Neural progenitor cell (in vitro differentiated cells): Measurements from ENCODE around the gene HAPSTR1. TPM values are rescaled to one million over a fixed set of nuclear protein-coding genes. Genes with fewer than 3 reads are reported as not detected.

Experiments
- DNase-seq: peaks from one replicate; pipeline ENCODE4 v3.0.0-alpha.2; 2016; ENCODE audit warnings: low spot score
- H2AFZ ChIP-seq: fragments of 200-600 bp; sonication (generic); replicated peaks from 2 replicates; pipeline ENCODE4 v1.6.1; 2016; ENCODE audit warnings: antibody characterized with exemption
- H3F3A ChIP-seq: fragments of 200-600 bp; sonication (generic); 2 replicates; pipeline ENCODE4 v1.6.1; 2016; ENCODE audit warnings: antibody characterized with exemption, low read depth
- H3K27ac ChIP-seq: fragments of 200-600 bp; sonication (generic); 2 replicates; pipeline ENCODE4 v1.5.1; 2016; ENCODE audit warnings: mild to moderate bottlenecking
- H3K27me3 ChIP-seq: fragments of 200-600 bp; sonication (generic); 2 replicates; pipeline ENCODE4 v1.6.1; 2016; ENCODE audit warnings: mild to moderate bottlenecking, moderate library complexity
- H3K36me3 ChIP-seq: fragments of 200-600 bp; sonication (generic); 2 replicates; pipeline ENCODE4 v1.5.1; 2016
- H3K4me1 ChIP-seq: fragments of 200-600 bp; sonication (generic); 2 replicates; pipeline ENCODE4 v1.6.1; 2016; ENCODE audit warnings: mixed run types
- H3K4me2 ChIP-seq: fragments of 200-600 bp; sonication (generic); 2 replicates; pipeline ENCODE4 v1.6.1; 2016
- H3K4me3 ChIP-seq: fragments of 200-600 bp; sonication (generic); 2 replicates; pipeline ENCODE4 v1.5.1; 2016
- H3K79me2 ChIP-seq: fragments of 200-600 bp; sonication (generic); 2 replicates; pipeline ENCODE4 v1.6.1; 2016; ENCODE audit warnings: low read depth
- H3K9ac ChIP-seq: fragments of 200-600 bp; sonication (generic); 2 replicates; pipeline ENCODE4 v1.6.1; 2016
- H3K9me3 ChIP-seq: fragments of 200-600 bp; sonication (generic); 2 replicates; pipeline ENCODE4 v1.5.1; 2016; ENCODE audit warnings: low read depth
- H4K20me1 ChIP-seq: fragments of 200-600 bp; sonication (generic); 2 replicates; pipeline ENCODE4 v1.6.1; 2016; ENCODE audit warnings: low read depth
- H3K27ac Mint-ChIP-seq: 3 replicates; pipeline ENCODE4 v1.8.0; 2021; ENCODE audit warnings: mixed read lengths
- H3K27me3 Mint-ChIP-seq: 2 replicates; pipeline ENCODE4 v1.8.0; 2022; ENCODE audit warnings: low read depth, mild to moderate bottlenecking, inconsistent platforms, moderate library complexity, mixed read lengths; ENCODE audit not compliant: insufficient read depth
- H3K36me3 Mint-ChIP-seq: 3 replicates; pipeline ENCODE4 v1.8.0; 2021; ENCODE audit warnings: mixed read lengths
- H3K4me1 Mint-ChIP-seq: 3 replicates; pipeline ENCODE4 v1.8.0; 2021; ENCODE audit warnings: mixed read lengths
- H3K4me3 Mint-ChIP-seq: 3 replicates; pipeline ENCODE4 v1.8.0; 2021; ENCODE audit warnings: mild to moderate bottlenecking, moderate library complexity, mixed read lengths
- H3K9me3 Mint-ChIP-seq: 3 replicates; pipeline ENCODE4 v1.8.0; 2020; ENCODE audit warnings: mixed read lengths
- EZH2 ChIP-seq: fragments of 200-600 bp; sonication (generic); IDR thresholded peaks from 2 replicates; pipeline ENCODE4 v1.6.1; 2017; ENCODE audit warnings: antibody characterized with exemption, mild to moderate bottlenecking, moderate library complexity
- EZH2phosphoT487 ChIP-seq: fragments of 200-600 bp; sonication (generic); IDR thresholded peaks from 2 replicates; pipeline ENCODE4 v1.6.1; 2017; ENCODE audit warnings: antibody characterized with exemption
- total RNA-seq: library from RNA; depleted of rRNA; stranded (reverse); fragments of >200 nt; gene quantifications from 2 replicates; pipeline ENCODE4 v1.2.3, GENCODE V29; 2015; ENCODE audit warnings: low replicate concordance
- TF ChIP-seq, protein P1 (sequence below): fragments of 200-600 bp; sonication (generic); IDR thresholded peaks from 2 replicates; pipeline ENCODE4 v1.5.1; 2017; ENCODE audit warnings: antibody characterized with exemption, mild to moderate bottlenecking

HAPSTR1 gene
- total RNA-seq, 1 donor from 2014 or later: 77.3 TPM

DNA sequence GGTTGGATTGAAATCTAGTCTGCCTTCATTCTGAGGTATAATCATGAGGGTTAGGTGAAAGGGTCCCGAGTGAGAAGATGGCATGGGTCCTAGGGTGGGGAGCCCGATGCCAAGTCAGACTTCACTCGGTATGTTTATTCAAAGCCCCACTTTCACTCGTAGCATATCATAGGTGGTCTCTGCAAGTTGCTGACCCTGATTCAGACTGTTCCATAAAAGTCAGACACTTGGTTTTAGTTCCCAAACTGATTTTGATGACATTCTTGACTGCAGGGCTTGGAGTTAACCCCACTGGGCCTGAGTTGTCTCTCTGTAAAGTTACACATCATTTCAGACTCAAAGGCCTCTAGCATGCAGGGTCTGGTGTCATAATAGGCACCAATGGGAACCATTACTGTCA lies 17.8 kb downstream of the HAPSTR1 start:
- peak overlapping the region; percentile 56 for H3K4me2 ChIP-seq
- peaks cover 13% of the 10 kb centered on the region for H3K4me1 Mint-ChIP-seq
- no peak overlapping the region for H2AFZ ChIP-seq
- no peak overlapping the region for H3K4me3 ChIP-seq
- peaks cover 100% of the 10 kb centered on the region for H4K20me1 ChIP-seq
- H3K36me3 ChIP-seq: peaks cover 10% of the 10 kb centered on the region
- H3K36me3 Mint-ChIP-seq: peaks cover 49% of the 10 kb centered on the region
- peaks cover 30% of the 10 kb centered on the region for H3K4me1 ChIP-seq
- peaks cover 8% of the 10 kb centered on the region for H3F3A ChIP-seq
- no peak overlapping the region for H3K27ac Mint-ChIP-seq
- H3K27ac ChIP-seq: peak overlapping the region; percentile 55
- H3K79me2 ChIP-seq: peaks cover 100% of the 10 kb centered on the region
- H3K27me3 Mint-ChIP-seq: no peaks in the 10 kb centered on the region
- no peak overlapping the region for H3K4me3 Mint-ChIP-seq
- peak overlapping the region; percentile 21 for H3K9ac ChIP-seq
- TF ChIP-seq, protein P1, sequence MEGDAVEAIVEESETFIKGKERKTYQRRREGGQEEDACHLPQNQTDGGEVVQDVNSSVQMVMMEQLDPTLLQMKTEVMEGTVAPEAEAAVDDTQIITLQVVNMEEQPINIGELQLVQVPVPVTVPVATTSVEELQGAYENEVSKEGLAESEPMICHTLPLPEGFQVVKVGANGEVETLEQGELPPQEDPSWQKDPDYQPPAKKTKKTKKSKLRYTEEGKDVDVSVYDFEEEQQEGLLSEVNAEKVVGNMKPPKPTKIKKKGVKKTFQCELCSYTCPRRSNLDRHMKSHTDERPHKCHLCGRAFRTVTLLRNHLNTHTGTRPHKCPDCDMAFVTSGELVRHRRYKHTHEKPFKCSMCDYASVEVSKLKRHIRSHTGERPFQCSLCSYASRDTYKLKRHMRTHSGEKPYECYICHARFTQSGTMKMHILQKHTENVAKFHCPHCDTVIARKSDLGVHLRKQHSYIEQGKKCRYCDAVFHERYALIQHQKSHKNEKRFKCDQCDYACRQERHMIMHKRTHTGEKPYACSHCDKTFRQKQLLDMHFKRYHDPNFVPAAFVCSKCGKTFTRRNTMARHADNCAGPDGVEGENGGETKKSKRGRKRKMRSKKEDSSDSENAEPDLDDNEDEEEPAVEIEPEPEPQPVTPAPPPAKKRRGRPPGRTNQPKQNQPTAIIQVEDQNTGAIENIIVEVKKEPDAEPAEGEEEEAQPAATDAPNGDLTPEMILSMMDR: no peak
- TF ChIP-seq EZH2phosphoT487 (no peak), EZH2 (no peak)
- H3K9me3 ChIP-seq: no peaks in the 10 kb centered on the region
- no peaks in the 10 kb centered on the region for H3K9me3 Mint-ChIP-seq
- no peaks in the 10 kb centered on the region for H3K27me3 ChIP-seq
- DNase-seq: no peak

DNA sequence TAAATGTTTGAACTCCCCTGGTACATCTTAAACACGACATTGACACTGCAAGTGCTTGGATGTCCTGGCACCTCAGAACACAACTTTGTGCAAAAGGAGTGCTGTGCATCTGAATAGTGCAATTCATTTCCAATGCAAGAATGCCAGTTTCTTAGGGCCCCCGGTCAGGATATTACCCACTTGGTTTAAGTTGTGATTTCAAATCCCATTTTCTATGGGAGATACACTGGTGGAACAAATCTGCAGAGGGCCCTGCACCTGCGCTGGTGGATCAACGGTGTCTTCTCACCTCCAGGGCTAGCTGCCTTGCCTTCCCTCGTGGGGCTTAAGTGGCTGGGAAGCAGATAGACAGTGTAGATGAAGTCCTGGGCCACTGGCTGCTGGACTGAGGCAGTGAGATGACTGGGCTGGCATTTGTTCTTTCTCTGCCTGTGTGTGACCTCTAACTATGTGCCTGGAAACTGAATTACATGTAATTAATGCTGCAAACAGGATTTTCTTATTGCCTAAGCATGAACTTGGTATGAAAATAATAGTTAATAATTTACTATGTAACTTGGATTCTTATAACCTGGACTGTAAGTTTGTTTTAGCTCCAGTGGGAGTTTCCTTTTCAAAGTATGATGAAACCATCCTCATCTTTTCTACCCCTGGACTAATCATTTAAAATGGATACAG lies 20.9 kb downstream of the HAPSTR1 start:
- no peak overlapping the region for H3K9ac ChIP-seq
- Mint-ChIP-seq H3K27me3 (no peaks in the 10 kb centered on the region), H3K36me3 (peaks cover 51% of the 10 kb centered on the region), H3K4me1 (peaks cover 9% of the 10 kb centered on the region), H3K9me3 (no peaks in the 10 kb centered on the region), H3K4me3 (no peak overlapping the region), H3K27ac (no peak overlapping the region)
- peaks cover 100% of the 10 kb centered on the region for H4K20me1 ChIP-seq
- no peak overlapping the region for H3K4me2 ChIP-seq
- H3K9me3 ChIP-seq: no peaks in the 10 kb centered on the region
- peaks cover 30% of the 10 kb centered on the region for H3K4me1 ChIP-seq
- peaks cover 8% of the 10 kb centered on the region for H3F3A ChIP-seq
- no peak overlapping the region for H2AFZ ChIP-seq
- H3K79me2 ChIP-seq: peaks cover 100% of the 10 kb centered on the region
- no peak for DNase-seq
- no peak overlapping the region for H3K27ac ChIP-seq
- TF ChIP-seq EZH2: no peak
- no peak for TF ChIP-seq EZH2phosphoT487
- TF ChIP-seq, protein P1: no peak
- H3K27me3 ChIP-seq: no peaks in the 10 kb centered on the region
- no peak overlapping the region for H3K4me3 ChIP-seq
- H3K36me3 ChIP-seq: peaks cover under 1% of the 10 kb centered on the region

DNA sequence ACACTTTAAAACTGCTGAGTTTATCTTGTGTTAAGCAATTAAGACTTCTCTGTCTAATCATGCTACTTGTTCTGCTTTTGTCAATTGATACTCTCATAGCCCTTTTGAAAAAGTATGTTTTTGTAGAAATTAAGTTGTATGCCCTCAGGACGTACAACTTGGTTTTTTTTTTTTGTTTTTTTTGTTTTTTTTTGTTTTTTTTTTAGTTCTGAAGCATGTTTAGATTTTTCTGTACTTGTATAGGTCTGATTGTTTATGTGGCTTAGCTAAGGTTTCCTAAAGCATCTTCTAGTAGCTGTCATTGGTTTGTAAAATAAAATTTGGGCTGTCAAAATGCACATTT lies 21.4 kb downstream of the HAPSTR1 start:
- no peak overlapping the region for H3K4me2 ChIP-seq
- no peak overlapping the region for H2AFZ ChIP-seq
- no peak overlapping the region for H3K27ac ChIP-seq
- H3K36me3 ChIP-seq: peaks cover 3% of the 10 kb centered on the region
- H3K4me1 ChIP-seq: peaks cover 30% of the 10 kb centered on the region
- H3K27me3 ChIP-seq: no peaks in the 10 kb centered on the region
- H3K9me3 ChIP-seq: no peaks in the 10 kb centered on the region
- peaks cover 12% of the 10 kb centered on the region for H3F3A ChIP-seq
- peaks cover 100% of the 10 kb centered on the region for H4K20me1 ChIP-seq
- TF ChIP-seq EZH2phosphoT487: no peak
- TF ChIP-seq, protein P1: no peak
- no peak for TF ChIP-seq EZH2
- Mint-ChIP-seq H3K4me1 (peaks cover 9% of the 10 kb centered on the region), H3K27me3 (no peaks in the 10 kb centered on the region), H3K27ac (no peak overlapping the region), H3K9me3 (no peaks in the 10 kb centered on the region), H3K4me3 (no peak overlapping the region), H3K36me3 (peaks cover 52% of the 10 kb centered on the region)
- H3K4me3 ChIP-seq: no peak overlapping the region
- peaks cover 100% of the 10 kb centered on the region for H3K79me2 ChIP-seq
- no peak for DNase-seq
- no peak overlapping the region for H3K9ac ChIP-seq
